Measurements from ENCODE around the gene CYRIA.

DNA sequence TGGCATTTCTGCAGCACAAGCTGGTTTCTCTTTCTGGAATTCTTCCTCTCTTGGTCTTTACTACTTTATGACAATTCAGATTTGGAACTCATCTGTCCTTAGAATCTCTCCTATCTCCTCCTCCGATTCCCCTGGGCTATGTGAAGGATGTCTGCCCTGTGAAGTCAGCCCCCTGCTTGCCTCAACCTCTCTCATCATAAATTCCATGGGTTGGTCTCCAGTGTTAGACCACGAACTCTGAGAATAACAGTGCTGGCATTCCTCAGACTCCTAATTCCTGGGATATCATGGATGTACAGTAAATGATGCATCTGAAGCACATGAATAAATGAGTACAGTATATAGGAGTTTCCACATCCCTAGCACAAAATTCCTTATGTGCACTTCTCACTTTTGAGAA, 21.0 kb upstream of the CYRIA start:
- TF ChIP-seq POLR2A (IDR thresholded peaks at IDR 0.05; ENCODE audit: low read length), result no peak
- TF ChIP-seq GATA1 (IDR thresholded peaks at IDR 0.05; ENCODE audit: low read depth, low read length), result no peak

Data from erythroblast (primary cell).